Stimulated activated CD4-positive, alpha-beta T cell treated with anti-CD3 and anti-CD28 coated beads, Interleukin-2, amount 100 ng/mL, for 24 hours (primary cell): ENCODE data around the gene SMIM23.

Experiments
- DNase-seq, 2 donors: peaks; one replicate each; pipeline ENCODE4 v3.0.0-alpha.2; 2020

Gene SMIM23

GRCh38 chr5:171785517-171785916 is at the start of gene SMIM23:
Gene SMIM23, plus strand, starts transcription at chr5:171785817. Its CDS starts 55 bp downstream, at chr5:171785872.
- no peak for DNase-seq

- DNase-seq = no peak
Measured at GRCh38 chr5:171736976-171737891, 48.4 kb upstream of the SMIM23 start.

- DNase-seq = no peak
Measured at GRCh38 chr5:171738501-171738900, 47.1 kb upstream of the SMIM23 start.

GRCh38 chr5:171739271-171739670 is 46.3 kb upstream of the SMIM23 start:
- DNase-seq = no peak

- DNase-seq = no peak
Measured at GRCh38 chr5:171743436-171744076, 42.1 kb upstream of the SMIM23 start.

- DNase-seq = no peak
Measured at GRCh38 chr5:171744264-171744663, 41.4 kb upstream of the SMIM23 start.

- DNase-seq = no peak
Measured at GRCh38 chr5:171744882-171745281, 40.7 kb upstream of the SMIM23 start.

- no peak for DNase-seq
Measured at GRCh38 chr5:171745602-171746001, 40.0 kb upstream of the SMIM23 start.

- no peak for DNase-seq
Measured at GRCh38 chr5:171747061-171747859, 38.4 kb upstream of the SMIM23 start.

GRCh38 chr5:171748720-171749119 is 36.9 kb upstream of the SMIM23 start:
- DNase-seq = no peak

- no peak for DNase-seq
Measured at GRCh38 chr5:171749365-171749764, 36.3 kb upstream of the SMIM23 start.

- DNase-seq = peak in 1 of 2 donors; percentile 17
Measured at GRCh38 chr5:171750311-171750788, 35.3 kb upstream of the SMIM23 start.

GRCh38 chr5:171755354-171755821 is 30.2 kb upstream of the SMIM23 start:
- DNase-seq = no peak

GRCh38 chr5:171757853-171758535 is 27.6 kb upstream of the SMIM23 start:
- DNase-seq = no peak

- no peak for DNase-seq
Measured at GRCh38 chr5:171759777-171760176, 25.8 kb upstream of the SMIM23 start.

GRCh38 chr5:171762021-171762608 is 23.5 kb upstream of the SMIM23 start:
- no peak for DNase-seq

GRCh38 chr5:171762903-171763302 is 22.7 kb upstream of the SMIM23 start:
- no peak for DNase-seq

- DNase-seq = no peak
Measured at GRCh38 chr5:171764265-171764664, 21.4 kb upstream of the SMIM23 start.

- no peak for DNase-seq
Measured at GRCh38 chr5:171766875-171767274, 18.7 kb upstream of the SMIM23 start.

GRCh38 chr5:171770153-171770552 is 15.5 kb upstream of the SMIM23 start:
- no peak for DNase-seq

- DNase-seq = no peak
Measured at GRCh38 chr5:171771856-171772255, 13.8 kb upstream of the SMIM23 start.

- no peak for DNase-seq
Measured at GRCh38 chr5:171773106-171773505, 12.5 kb upstream of the SMIM23 start.
